GM18526 (cell line): ENCODE data around the gene G6PC1.

Experiments used
- POLR2A ChIP-seq: IDR thresholded peaks from 3 replicates; pipeline ENCODE4 v1.6.1; 2011; ENCODE audit not compliant: insufficient read length; ENCODE audit errors: extremely low read depth

Gene G6PC1

DNA sequence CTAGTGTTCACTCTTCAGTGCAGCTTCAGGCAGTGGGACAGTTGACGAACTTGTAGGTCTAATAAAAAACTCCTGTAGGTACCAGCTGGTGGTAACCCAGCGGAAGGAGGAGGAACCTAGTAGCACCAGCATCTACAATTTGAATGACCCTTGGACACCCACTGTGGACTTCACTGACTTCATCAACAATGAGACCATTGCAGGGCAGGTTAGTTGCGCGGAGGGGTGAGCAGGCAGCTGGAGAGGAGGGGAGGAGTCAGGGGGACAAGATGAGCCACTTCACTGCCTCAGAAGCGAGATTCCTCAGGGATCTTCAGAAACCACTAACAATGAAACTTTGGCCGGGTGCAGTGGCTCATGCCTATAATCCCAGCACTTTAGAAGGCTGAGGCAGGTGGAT lies 27.3 kb upstream of the G6PC1 start:
- TF ChIP-seq POLR2A: no peak

DNA sequence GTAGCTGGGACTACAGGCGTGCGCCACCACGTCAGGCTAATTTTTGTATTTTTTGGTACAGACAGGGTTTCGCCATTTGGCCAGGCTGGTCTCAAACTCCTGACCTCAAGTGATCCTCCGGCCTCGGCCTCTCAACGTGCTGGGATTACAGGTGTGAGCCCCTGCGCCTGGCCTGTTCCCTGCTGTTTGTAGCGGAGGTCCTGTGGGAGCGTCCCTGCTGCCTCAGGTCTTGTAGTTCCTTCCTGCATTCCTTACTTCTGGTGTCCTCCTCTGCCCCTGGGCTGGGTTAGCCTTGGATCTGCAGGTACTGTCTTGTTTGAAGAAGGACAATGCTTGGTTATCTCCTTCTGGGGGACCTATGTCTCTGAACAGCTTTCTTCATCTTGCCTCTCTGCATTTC lies 23.6 kb upstream of the G6PC1 start:
- no peak for TF ChIP-seq POLR2A

DNA sequence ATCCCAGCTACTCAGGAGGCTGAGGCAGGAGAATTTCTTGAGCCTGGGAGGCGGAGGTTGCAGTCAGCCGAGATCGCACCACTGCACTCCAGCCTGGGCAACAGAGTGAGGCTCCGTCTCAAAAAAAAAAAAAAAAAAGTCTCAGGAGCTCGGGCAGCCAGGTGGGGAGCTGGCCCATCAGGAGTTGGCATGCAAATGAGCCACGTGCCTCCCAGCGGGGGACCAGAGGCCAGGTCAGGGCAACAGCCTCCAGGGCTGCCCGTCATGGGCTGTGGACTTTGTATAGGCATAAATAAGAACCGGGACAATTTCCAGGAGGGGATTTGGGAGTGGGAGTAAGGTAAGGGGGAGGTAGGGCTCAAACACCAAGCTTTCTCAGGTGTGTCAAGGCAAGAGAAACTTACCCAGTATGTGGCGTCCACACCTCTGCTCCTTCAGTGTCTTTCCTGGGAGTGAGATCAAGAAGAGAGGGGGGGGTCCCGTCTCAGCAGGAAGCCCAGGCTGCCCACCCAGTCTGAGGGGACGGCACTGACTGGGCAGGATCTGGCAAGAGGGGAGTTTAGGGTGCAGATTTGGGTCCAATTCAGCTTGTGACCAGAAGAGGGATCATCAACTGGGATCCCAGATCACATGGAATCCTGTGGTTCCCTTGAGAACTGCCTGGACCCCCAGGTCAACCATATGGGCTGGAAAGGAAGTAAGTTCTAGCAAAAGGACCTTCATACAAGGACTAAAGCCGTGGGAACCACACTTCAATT lies 22.3 kb upstream of the G6PC1 start:
- no peak for TF ChIP-seq POLR2A

DNA sequence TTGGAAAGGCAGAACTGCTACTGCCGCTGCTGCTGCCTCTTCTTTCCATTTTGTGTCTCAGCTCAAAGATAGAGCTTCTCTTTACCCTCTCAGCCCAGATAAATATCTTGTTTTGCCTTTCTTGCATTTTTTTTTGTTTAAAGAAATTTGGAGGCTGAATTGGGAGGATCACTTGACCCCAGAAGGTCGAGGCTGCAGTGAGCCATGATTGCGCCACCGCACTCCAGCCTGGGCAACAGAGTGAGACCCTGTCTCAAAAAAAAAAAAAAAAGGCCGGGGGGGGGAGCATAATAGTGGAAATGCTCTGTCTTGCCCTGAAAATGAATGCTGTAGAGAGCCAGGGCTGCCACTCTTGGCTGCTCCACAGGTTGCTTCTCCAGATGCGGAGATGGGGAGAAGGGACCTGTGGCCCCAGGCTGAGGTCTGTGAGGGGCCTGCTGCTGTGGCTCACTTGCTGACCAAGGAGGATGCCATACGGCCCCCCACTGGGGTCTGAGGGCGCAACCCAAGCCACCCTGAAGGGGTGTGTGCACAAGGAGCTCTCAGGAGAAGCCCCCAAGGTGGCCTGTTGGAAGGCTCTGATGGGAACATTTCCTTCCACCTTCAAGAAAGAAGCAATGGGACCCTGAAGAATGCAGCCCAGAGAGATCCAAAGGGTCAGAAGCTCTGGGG lies 21.5 kb upstream of the G6PC1 start:
- no peak for TF ChIP-seq POLR2A

DNA sequence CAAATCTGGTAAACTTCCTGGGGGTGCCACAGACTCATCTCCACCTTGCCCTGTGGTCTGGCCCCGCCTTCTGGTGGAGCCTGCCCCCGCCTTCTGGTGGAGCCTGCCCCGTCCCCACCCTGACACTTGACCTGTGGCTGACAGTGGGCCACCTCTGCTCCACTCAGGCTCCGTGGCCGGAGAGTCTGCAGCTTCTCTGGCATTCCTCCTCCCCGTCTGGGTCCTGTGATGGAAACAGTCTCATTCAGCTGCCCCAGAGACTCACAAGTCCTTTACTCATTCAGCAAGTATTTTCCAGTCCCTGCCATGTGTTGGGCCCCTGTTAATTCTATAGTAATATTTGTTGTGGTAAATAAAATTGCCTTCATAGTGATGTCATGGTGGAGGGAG lies 21.0 kb upstream of the G6PC1 start:
- TF ChIP-seq POLR2A: no peak

DNA sequence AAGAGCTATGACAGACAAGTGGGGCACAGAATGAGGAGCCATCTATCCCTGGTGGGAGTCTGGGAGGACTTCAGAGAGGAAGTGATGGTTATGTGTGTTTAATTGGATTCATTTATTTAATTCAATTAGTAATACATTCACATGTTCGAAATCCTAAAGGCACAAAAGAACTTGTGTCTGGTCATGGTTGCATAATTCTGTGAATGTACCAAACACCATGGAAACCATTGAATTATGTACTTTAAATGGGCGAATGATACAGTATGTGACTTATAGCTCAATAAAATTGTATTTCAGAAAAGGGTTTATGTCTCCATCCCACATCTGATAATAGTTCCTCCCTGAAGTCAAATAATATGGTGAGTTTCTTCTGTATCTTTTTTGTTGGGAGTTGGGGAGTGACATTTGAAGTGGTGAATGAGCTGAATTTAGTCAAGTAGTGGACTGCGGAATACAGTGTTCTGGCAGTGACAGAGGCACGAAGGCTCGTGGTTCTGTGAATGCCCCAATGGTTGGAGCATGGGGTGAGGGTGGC lies 19.8 kb upstream of the G6PC1 start:
- no peak for TF ChIP-seq POLR2A

DNA sequence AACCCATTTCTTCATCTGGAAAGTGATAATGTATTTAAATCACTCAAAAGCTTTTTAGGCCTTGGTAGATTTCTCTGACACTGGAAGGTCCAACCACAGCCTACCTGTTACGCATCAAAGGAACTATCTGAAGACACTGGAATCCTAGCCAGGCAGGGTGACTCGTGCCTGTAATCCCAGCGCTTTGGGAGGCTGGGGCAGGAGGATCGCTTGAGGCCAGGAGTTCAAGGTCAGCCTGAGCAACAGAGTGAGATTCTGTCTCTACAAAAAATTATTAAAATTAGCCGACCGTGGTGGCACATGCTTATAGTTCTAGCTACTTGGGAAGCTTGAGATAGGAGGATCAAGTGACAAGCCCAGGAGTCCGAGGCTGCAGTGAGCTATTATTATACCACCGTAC lies 18.4 kb upstream of the G6PC1 start:
- no peak for TF ChIP-seq POLR2A

DNA sequence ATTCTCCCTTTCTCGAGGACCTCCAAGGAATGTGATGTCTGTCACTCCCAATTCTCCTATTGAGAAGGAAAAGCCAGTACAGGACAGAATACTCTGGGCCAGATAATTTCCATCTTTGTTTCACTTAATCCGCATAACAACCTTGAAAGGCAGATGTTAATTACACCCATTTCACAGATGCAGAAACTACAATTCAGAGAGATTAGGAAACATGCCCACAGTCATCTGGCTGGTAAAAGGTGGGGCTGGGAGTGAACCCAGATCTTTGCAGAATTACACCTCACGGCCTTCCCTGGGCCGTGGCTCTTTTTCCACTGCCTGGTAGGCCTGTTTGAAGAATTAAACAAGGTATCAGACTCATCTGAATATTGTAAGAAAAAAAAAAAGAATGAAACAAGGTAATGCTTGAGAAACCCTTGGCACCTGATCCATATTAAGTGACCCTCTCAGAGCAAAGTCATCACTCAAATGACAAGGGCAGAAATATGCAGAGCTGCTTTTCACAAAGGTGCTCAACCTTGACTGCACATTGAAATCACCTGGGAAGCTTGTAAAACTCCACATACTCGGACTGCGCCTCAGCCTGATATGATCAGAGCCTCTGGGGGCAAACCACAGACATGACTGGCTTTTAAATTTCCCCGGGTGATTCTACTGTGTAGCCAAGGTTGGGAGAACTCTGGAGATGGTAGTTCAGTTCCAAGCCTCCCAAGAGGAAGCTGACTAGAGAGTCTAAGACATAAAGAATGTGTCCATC lies 16.6 kb upstream of the G6PC1 start:
- TF ChIP-seq POLR2A: no peak

DNA sequence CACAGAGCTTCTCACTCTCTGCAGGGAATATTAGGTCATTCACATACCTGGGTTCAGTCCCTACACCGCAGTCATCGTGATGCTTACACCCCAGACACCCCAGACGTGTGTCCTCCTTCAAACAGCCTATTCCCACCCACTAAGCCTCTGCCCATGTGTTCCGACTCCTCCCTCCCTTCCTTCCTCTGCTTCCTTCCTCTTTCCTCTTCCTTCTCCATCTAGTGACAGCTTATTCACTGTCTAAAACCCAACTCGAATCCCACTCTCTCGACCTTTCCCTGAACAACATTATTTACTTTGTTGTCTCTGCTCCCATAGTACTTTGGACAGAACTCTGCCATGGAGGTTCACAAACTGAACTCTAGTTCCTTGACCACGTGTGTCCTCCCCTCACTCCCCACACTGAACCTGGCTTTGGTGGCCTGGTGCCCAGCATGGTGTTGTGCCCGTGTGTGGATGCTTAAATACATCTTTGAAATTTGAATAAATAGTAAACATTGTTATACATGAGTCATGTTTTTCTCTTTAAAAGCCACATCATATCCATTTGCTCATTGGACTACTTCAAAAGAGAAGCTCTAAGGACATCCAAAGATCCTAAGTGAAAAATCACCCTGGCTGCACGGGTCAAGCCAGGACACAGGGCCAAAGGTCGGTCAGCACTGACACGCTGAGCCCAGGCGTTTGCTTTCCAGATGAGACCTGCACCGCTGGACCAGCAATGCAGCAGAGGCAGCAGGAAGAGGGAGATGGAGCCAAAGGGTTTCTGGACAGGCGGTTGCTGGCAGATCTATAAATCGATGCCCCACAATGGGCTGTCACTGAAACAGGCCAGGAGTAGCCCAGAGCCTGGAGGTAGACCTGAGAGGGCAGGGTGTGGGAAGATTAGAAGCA lies 14.1 kb upstream of the G6PC1 start:
- TF ChIP-seq POLR2A: no peak

DNA sequence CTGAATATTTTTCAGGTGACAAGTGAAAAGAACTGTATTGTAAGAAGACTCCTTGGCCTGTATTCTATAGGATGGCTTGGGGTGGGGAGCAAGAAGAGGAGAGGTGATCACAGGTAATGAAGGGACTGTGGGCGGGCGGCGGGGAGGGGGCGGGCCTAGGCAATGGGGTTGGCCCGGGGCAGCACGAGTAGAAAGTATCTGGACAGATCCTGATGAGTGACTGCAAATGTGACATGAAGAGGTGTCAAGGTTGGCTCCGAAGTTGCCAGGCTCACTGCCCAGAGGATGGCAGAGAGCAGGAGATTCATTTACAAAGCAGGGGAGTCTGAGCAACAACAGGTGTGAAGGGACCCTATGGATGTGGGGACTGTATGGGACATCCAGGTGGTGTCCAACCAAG lies 10.8 kb upstream of the G6PC1 start:
- no peak for TF ChIP-seq POLR2A

DNA sequence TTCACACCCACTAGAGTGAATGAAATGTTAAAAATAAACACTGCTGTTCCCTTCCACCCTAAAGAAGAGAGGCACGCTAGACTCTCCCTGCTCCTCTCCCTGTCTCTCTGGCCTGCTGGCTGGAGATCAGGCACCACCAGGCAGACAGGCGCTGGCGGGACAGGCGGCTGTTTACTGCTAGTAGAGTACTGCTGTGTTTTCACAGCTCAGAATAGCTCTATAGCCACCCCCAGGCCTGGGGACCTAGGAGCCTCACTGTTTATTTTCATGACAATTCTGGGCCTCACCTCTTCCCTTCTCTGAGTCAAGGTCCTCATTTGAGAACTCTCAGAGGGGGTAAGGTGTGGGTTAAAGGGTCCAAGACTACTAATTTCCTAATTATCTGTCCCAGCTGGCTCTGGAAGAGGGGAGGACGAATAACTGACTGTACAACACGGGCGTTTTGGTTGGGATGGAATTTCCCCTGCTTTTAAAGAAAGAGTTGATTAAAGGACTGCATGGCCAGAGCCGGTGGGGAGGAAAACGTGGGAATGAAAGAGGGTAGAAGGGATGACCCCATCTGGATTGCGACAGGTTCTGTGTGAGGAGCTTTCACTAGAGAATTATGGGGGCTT lies 9.0 kb upstream of the G6PC1 start:
- TF ChIP-seq POLR2A: no peak

DNA sequence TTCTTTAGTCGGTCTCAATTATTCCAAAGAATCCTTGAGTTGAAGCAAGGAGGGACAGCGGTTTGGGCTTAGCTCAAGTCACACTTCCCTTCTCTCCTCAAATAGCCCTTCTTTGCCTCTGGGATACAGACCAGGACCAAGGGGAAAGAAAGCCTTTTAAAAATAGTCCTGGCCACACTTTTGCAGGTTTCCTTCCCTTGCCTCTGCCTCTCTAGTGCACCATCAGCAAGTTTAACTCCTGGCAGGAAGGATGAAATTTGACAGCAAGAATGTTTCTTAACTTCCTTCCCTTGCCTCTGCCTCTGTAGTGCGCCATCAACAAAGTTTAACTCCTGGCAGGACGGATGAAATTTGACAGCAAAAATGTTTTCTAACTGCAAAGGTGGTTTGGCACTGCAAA lies 7.2 kb upstream of the G6PC1 start:
- TF ChIP-seq POLR2A: no peak

DNA sequence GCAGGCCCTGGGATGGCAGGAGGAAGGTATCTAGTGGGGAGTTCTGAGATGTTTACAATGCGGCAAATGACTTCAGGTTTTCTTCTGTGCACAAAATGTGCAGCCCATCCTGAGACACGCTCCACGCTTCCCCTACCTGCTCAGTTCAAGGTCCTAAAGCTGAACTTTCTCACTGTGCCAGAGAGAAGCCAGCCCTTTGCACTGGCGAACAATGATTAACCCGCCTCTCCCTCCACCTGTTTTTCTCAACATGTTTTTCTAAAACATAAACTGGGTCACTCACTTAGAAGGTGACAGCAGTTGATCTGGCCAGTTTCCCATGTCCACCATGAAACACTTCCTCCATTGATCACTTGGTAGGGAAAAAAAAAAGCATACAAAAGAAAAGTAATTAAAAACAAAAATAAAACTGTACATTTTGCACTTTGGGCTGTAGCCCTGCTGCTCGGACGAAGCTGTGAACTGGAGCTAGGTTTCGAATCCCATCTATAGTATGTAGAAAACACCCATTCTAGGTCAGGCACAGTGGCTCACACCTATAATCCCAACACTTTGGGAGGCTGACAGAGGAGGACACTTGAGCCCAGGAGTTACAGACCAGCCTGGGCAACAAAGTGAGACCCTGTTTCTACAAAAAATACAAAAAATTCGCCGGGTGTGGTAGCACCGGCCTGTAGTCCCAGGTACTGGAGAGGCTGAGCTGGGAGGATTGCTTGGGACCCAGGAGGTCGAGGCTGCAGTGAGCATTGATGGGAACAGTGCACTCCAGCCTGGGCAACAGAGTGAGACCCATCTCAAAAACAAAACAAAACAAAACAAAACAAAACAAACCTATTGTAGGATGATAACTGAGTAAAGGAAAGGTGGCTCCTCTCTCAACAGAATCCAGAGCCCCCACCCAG lies 6.1 kb upstream of the G6PC1 start:
- TF ChIP-seq POLR2A: no peak

DNA sequence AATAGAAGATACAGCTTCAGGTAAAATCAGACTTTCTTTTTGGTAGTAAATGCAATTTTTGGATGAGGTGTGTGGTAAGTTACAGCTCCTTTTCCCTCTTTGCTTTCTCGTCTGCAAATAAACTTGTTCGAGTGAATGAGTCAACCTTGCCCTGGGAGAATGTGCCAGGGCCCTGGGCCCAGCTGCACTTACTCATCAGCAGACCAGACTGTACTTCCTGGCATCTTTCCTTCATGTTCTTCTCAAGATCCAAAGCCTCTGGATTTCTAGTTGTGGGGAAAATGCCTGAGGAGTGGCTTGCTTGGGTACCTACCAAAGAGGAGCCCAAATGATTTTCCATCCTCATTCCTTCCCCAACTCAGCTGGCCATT lies 5.4 kb upstream of the G6PC1 start:
- no peak for TF ChIP-seq POLR2A
